Bronchus fibroblast of lung (primary cell): ENCODE results near the gene TRABD2A. TPM values are rescaled to one million over a fixed set of nuclear protein-coding genes. Genes with fewer than 3 reads are reported as not detected.

ENCODE experiments used
- total RNA-seq: library from RNA; depleted of rRNA; stranded (reverse); fragments of >200 nt; gene quantifications from 2 replicates; pipeline ENCODE4 v1.2.3, GENCODE V29; 2015

TRABD2A gene, protein sequence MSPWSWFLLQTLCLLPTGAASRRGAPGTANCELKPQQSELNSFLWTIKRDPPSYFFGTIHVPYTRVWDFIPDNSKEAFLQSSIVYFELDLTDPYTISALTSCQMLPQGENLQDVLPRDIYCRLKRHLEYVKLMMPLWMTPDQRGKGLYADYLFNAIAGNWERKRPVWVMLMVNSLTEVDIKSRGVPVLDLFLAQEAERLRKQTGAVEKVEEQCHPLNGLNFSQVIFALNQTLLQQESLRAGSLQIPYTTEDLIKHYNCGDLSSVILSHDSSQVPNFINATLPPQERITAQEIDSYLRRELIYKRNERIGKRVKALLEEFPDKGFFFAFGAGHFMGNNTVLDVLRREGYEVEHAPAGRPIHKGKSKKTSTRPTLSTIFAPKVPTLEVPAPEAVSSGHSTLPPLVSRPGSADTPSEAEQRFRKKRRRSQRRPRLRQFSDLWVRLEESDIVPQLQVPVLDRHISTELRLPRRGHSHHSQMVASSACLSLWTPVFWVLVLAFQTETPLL
- total RNA-seq, result 6.8 and 9.6 TPM in 2 replicates

GRCh38 chr2:84880645-84881521 lies at the start of gene TRABD2A:
Gene TRABD2A (minus strand): TSS chr2:84881084. CDS start chr2:84881039, 45 bp downstream.

DNA sequence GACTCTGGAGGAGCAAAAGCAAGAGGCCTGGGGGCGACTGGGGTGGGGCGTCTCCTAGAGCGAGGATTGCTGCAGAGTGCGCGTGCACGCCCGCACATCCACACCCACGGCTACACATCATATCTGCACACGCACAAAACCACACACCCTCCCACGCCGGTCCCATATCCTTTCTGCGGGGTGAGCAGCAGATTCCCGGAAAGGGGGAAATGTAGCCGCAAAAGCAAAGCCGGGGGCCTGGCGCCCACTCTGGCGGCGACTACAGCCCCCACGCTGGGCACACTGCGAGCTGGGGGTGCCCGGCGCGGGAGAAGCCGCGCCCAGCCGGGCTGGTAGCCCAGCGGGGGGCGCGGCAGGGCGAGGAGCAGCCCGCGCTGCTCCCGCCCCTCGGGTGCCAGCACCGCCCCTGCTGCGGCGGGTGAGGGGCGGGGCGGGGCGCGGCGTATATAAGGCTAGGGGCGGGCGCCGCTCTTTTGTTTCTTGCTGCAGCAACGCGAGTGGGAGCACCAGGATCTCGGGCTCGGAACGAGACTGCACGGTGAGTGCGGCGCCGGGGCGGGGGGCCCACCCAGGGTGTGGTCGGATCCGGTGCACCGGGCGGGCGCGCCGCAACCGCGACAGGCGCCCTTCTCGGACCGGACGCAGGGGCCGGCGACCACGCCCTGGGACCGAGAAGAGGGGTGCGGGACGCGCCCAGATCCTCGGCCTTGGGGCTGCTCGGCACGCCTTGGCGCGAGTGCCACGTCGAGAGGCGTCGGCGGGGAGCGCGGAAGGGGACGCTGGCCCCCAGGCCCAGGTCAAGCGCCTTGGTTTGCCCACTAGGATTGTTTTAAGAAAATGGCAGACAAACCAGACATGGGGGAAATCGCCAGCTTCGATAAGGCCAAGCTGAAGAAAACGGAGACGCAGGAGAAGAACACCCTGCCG lies 24.6 kb upstream of the TRABD2A start, which contains the start of gene TMSB10:
Gene TMSB10, plus strand, starts transcription at position 476 of the 927 bp plus-strand sequence.

Other genes starting within 250 kb of the TRABD2A start
- 16,273 and 17,426 TPM in 2 replicates for gene TMSB10, start 24.6 kb upstream of the TRABD2A start, total RNA-seq
- gene KCMF1, start 90.1 kb upstream of the TRABD2A start, total RNA-seq, result 32.0 and 33.1 TPM in 2 replicates